ENCODE measurements around the gene CRYZL1. TPM values are rescaled to one million over a fixed set of nuclear protein-coding genes. Genes with fewer than 3 reads are reported as not detected.

CRYZL1 gene
- polyA plus RNA-seq, 1 donor = 38.2 TPM

- WGBS (ENCODE audit: insufficient coverage, low lambda C conversion rate) = no CpG with 5 or more reads among the region's 6 CpGs
- no peak for DNase-seq
- Histone ChIP-seq H3K27ac (ENCODE audit: low read length) (no peak overlapping the region), H3K36me3 (ENCODE audit: control insufficient read depth, insufficient read depth, low read length) (peaks cover 48% of the 10 kb centered on the region), H3K4me1 (ENCODE audit: control insufficient read depth, insufficient read depth, low read length) (peaks cover 5% of the 10 kb centered on the region), H3K9me3 (ENCODE audit: control insufficient read depth, low read depth, low read length) (no peaks in the 10 kb centered on the region), H3K4me3 (ENCODE audit: low read length) (no peak overlapping the region), H3K27me3 (ENCODE audit: control insufficient read depth, insufficient read depth, low read length) (no peaks in the 10 kb centered on the region)
Observed at GRCh38 chr21:33567914-33568313, 73.6 kb downstream of the CRYZL1 start.

GRCh38 chr21:33566514-33566913, 75.0 kb downstream of the CRYZL1 start:
- peaks cover 47% of the 10 kb centered on the region for H3K36me3 ChIP-seq (ENCODE audit: control insufficient read depth, insufficient read depth, low read length)
- no peak overlapping the region for H3K4me3 ChIP-seq (ENCODE audit: low read length)
- no peak overlapping the region for H3K27ac ChIP-seq (ENCODE audit: low read length)
- H3K4me1 ChIP-seq (ENCODE audit: control insufficient read depth, insufficient read depth, low read length) = peaks cover 5% of the 10 kb centered on the region
- no peaks in the 10 kb centered on the region for H3K9me3 ChIP-seq (ENCODE audit: control insufficient read depth, low read depth, low read length)
- no peaks in the 10 kb centered on the region for H3K27me3 ChIP-seq (ENCODE audit: control insufficient read depth, insufficient read depth, low read length)
- 100% methylated on average over 1 of the region's 2 CpGs for WGBS (ENCODE audit: insufficient coverage, low lambda C conversion rate)
- DNase-seq = no peak

GRCh38 chr21:33562389-33562788, 79.2 kb downstream of the CRYZL1 start:
- Histone ChIP-seq H3K27ac (ENCODE audit: low read length) (no peak overlapping the region), H3K4me3 (ENCODE audit: low read length) (no peak overlapping the region), H3K9me3 (ENCODE audit: control insufficient read depth, low read depth, low read length) (no peaks in the 10 kb centered on the region), H3K27me3 (ENCODE audit: control insufficient read depth, insufficient read depth, low read length) (no peaks in the 10 kb centered on the region), H3K36me3 (ENCODE audit: control insufficient read depth, insufficient read depth, low read length) (peaks cover 57% of the 10 kb centered on the region), H3K4me1 (ENCODE audit: control insufficient read depth, insufficient read depth, low read length) (no peaks in the 10 kb centered on the region)
- WGBS (ENCODE audit: insufficient coverage, low lambda C conversion rate) = no CpG with 5 or more reads among the region's 2 CpGs
- no peak for DNase-seq

- no peak for DNase-seq
- Histone ChIP-seq H3K27me3 (ENCODE audit: control insufficient read depth, insufficient read depth, low read length) (no peaks in the 10 kb centered on the region), H3K4me3 (ENCODE audit: low read length) (no peak overlapping the region), H3K27ac (ENCODE audit: low read length) (no peak overlapping the region), H3K4me1 (ENCODE audit: control insufficient read depth, insufficient read depth, low read length) (no peaks in the 10 kb centered on the region), H3K9me3 (ENCODE audit: control insufficient read depth, low read depth, low read length) (no peaks in the 10 kb centered on the region), H3K36me3 (ENCODE audit: control insufficient read depth, insufficient read depth, low read length) (peaks cover 61% of the 10 kb centered on the region)
- WGBS (ENCODE audit: insufficient coverage, low lambda C conversion rate) = 100% methylated on average over 2 of the region's 2 CpGs
Observed at GRCh38 chr21:33561373-33561772, 80.2 kb downstream of the CRYZL1 start.

- Histone ChIP-seq H3K27me3 (ENCODE audit: control insufficient read depth, insufficient read depth, low read length) (no peaks in the 10 kb centered on the region), H3K36me3 (ENCODE audit: control insufficient read depth, insufficient read depth, low read length) (peaks cover 64% of the 10 kb centered on the region), H3K27ac (ENCODE audit: low read length) (no peak overlapping the region), H3K4me1 (ENCODE audit: control insufficient read depth, insufficient read depth, low read length) (no peaks in the 10 kb centered on the region), H3K4me3 (ENCODE audit: low read length) (no peak overlapping the region), H3K9me3 (ENCODE audit: control insufficient read depth, low read depth, low read length) (no peaks in the 10 kb centered on the region)
- DNase-seq = no peak
Observed at GRCh38 chr21:33560965-33561364, 80.6 kb downstream of the CRYZL1 start.

- H3K36me3 ChIP-seq (ENCODE audit: control insufficient read depth, insufficient read depth, low read length) = peaks cover 64% of the 10 kb centered on the region
- no peak for DNase-seq
- no CpG with 5 or more reads among the region's 10 CpGs for WGBS (ENCODE audit: insufficient coverage, low lambda C conversion rate)
- no peak overlapping the region for H3K27ac ChIP-seq (ENCODE audit: low read length)
- no peak overlapping the region for H3K4me3 ChIP-seq (ENCODE audit: low read length)
- no peaks in the 10 kb centered on the region for H3K9me3 ChIP-seq (ENCODE audit: control insufficient read depth, low read depth, low read length)
- H3K27me3 ChIP-seq (ENCODE audit: control insufficient read depth, insufficient read depth, low read length) = no peaks in the 10 kb centered on the region
- no peaks in the 10 kb centered on the region for H3K4me1 ChIP-seq (ENCODE audit: control insufficient read depth, insufficient read depth, low read length)
Observed at GRCh38 chr21:33559813-33560212, 81.7 kb downstream of the CRYZL1 start.

- H3K4me3 ChIP-seq (ENCODE audit: low read length) = no peak overlapping the region
- no peak overlapping the region for H3K27ac ChIP-seq (ENCODE audit: low read length)
- H3K4me1 ChIP-seq (ENCODE audit: control insufficient read depth, insufficient read depth, low read length) = no peaks in the 10 kb centered on the region
- H3K36me3 ChIP-seq (ENCODE audit: control insufficient read depth, insufficient read depth, low read length) = peaks cover 67% of the 10 kb centered on the region
- no peaks in the 10 kb centered on the region for H3K27me3 ChIP-seq (ENCODE audit: control insufficient read depth, insufficient read depth, low read length)
- no peaks in the 10 kb centered on the region for H3K9me3 ChIP-seq (ENCODE audit: control insufficient read depth, low read depth, low read length)
- WGBS (ENCODE audit: insufficient coverage, low lambda C conversion rate) = 73% methylated on average over 3 of the region's 4 CpGs
- no peak for DNase-seq
Observed at GRCh38 chr21:33558777-33559421, 82.6 kb downstream of the CRYZL1 start.

GRCh38 chr21:33557447-33557846, 84.1 kb downstream of the CRYZL1 start:
- Histone ChIP-seq H3K4me3 (ENCODE audit: low read length) (no peak overlapping the region), H3K9me3 (ENCODE audit: control insufficient read depth, low read depth, low read length) (no peaks in the 10 kb centered on the region), H3K4me1 (ENCODE audit: control insufficient read depth, insufficient read depth, low read length) (no peaks in the 10 kb centered on the region), H3K27ac (ENCODE audit: low read length) (no peak overlapping the region), H3K27me3 (ENCODE audit: control insufficient read depth, insufficient read depth, low read length) (no peaks in the 10 kb centered on the region), H3K36me3 (ENCODE audit: control insufficient read depth, insufficient read depth, low read length) (peaks cover 77% of the 10 kb centered on the region)
- 100% methylated on average over 1 of the region's 19 CpGs for WGBS (ENCODE audit: insufficient coverage, low lambda C conversion rate)
- DNase-seq = no peak

GRCh38 chr21:33554982-33555344, 86.6 kb downstream of the CRYZL1 start:
- Histone ChIP-seq H3K9me3 (ENCODE audit: control insufficient read depth, low read depth, low read length) (peaks cover 7% of the 10 kb centered on the region), H3K36me3 (ENCODE audit: control insufficient read depth, insufficient read depth, low read length) (peaks cover 84% of the 10 kb centered on the region), H3K4me3 (ENCODE audit: low read length) (no peak overlapping the region), H3K4me1 (ENCODE audit: control insufficient read depth, insufficient read depth, low read length) (no peaks in the 10 kb centered on the region), H3K27me3 (ENCODE audit: control insufficient read depth, insufficient read depth, low read length) (no peaks in the 10 kb centered on the region), H3K27ac (ENCODE audit: low read length) (no peak overlapping the region)
- no CpG with 5 or more reads among the region's 32 CpGs for WGBS (ENCODE audit: insufficient coverage, low lambda C conversion rate)
- DNase-seq = no peak

GRCh38 chr21:33554236-33554981, 87.1 kb downstream of the CRYZL1 start:
- H3K27ac ChIP-seq (ENCODE audit: low read length) = no peak overlapping the region
- no peaks in the 10 kb centered on the region for H3K27me3 ChIP-seq (ENCODE audit: control insufficient read depth, insufficient read depth, low read length)
- H3K36me3 ChIP-seq (ENCODE audit: control insufficient read depth, insufficient read depth, low read length) = peaks cover 84% of the 10 kb centered on the region
- H3K4me3 ChIP-seq (ENCODE audit: low read length) = no peak overlapping the region
- H3K4me1 ChIP-seq (ENCODE audit: control insufficient read depth, insufficient read depth, low read length) = no peaks in the 10 kb centered on the region
- H3K9me3 ChIP-seq (ENCODE audit: control insufficient read depth, low read depth, low read length) = peaks cover 7% of the 10 kb centered on the region
- DNase-seq = no peak
- 98% methylated on average over 11 of the region's 18 CpGs for WGBS (ENCODE audit: insufficient coverage, low lambda C conversion rate)
